ENCODE results near the gene GSN.

GSN gene

DNA sequence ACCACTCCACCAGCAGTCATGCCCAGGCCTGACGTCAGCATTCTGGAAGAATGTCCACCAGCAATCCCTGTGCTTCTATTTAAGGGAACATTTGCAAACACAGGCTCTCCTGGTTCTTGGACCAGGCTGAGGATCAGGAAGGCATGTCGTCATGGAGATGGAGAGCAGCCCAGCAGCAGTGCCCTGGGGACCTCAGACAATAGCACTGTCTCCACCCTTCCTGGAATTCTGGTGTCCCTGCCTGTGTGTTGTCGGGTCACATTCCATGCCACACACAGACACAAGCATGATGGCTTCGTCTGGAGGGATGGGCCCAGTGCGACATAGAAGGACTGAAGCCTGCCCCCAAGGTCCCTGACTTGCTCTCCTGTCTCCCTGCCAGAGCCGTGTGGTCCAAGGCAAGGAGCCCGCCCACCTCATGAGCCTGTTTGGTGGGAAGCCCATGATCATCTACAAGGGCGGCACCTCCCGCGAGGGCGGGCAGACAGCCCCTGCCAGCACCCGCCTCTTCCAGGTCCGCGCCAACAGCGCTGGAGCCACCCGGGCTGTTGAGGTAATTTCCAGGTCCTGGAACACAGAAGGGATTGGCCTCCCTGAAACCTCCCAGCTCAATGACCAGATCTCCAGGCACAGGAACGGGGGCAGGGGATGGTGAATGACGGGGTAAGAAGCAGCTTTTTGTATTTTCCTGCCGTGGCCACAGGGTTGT lies 58.3 kb downstream of the GSN start:
- DNase-seq: no peak

DNA sequence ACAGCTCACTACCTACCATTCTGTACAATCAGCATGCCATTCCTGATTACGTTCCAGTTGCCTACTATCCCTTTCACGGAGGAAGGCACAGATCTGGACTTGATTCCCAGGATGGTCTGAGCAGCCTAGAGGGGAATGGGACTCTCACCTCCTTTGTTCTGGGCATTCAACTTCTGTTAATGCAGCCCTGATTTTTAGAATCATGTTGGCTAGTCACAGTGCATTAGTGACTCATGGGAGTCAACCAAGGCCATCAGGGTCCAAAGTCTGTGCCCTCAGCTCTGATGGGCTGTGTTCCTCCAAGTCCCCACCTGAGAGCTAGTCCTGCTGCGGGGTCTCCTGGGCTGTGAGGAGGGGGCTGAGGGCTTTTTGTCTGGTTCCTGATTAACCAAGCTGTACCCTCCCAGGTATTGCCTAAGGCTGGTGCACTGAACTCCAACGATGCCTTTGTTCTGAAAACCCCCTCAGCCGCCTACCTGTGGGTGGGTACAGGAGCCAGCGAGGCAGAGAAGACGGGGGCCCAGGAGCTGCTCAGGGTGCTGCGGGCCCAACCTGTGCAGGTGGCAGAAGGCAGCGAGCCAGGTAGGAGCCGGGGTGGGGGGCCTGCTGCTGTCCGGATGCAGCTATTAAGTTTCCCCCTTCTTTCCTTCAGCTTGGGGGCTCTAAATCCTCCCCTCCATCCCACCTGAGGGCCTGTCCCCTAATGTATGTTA lies 59.1 kb downstream of the GSN start:
- no peak for DNase-seq

DNA sequence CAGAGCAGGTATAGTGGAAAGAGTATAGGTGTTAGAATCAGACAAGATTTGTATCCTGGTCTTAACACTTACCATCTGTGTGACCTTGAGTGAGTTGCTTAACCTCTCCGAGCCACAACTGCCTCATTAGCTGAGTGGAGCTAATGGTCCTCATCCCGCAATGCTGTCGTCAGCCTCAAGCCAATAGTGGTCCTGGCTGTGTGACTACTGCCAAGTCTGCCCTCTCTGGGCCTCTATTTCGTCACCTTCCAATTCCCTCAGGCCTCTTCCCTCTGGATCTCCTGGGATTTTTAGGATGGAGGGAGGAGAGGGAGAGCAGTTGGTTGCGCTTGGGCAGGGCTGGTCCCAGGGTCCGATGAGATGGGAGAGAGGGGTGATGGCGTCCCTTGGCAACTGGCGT lies 60.5 kb downstream of the GSN start:
- no peak for DNase-seq

DNA sequence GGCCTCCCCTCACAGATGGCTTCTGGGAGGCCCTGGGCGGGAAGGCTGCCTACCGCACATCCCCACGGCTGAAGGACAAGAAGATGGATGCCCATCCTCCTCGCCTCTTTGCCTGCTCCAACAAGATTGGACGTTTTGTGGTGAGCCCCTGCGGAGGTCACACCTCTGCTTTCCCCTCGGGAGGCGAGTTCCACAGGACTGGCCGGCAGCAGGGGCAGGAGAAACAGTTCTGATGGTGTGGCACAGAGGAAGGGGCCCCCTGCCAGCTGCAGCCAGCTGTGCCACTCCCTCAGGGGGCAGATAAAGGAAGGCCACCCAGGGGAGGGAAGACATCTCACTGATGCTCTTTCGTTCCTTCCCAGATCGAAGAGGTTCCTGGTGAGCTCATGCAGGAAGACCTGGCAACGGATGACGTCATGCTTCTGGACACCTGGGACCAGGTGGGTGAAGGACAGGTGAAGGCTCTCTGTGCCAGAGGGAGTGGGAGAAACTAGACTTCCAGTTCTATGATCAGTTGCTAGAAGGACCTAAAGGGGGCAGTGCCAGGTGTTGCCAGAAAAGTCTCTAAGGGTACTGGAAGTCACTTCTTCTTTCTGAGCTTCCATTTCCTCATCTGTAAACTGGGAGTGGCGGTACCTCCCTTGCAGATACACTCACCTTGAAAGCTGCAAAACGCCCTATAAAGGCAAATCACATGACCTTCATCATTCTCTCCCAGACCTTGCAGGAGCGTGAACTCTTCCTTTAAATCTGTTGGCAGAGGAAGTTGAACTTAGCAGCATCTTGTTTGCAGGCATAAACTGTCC lies 61.1 kb downstream of the GSN start:
- no peak for DNase-seq

DNA sequence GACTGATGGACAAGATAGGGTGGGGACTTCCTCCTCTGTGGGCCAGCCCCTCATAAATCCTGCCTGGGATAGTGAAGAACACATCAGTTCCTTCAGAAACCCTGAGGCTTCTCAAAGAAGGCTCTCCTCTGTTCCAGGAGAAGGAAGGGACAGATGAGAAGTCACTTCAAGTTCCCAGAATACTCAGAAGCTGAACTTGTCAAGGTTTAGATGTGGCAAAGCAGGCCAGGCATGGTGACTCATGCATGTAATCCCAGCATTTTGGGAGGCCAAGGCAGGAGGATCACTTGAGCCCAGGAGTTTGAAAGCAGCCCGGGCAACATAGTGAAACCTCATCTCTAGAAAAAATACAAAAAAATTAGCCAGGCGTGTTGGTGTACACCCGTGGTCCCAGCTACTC lies 63.6 kb downstream of the GSN start:
- no peak for DNase-seq

DNA sequence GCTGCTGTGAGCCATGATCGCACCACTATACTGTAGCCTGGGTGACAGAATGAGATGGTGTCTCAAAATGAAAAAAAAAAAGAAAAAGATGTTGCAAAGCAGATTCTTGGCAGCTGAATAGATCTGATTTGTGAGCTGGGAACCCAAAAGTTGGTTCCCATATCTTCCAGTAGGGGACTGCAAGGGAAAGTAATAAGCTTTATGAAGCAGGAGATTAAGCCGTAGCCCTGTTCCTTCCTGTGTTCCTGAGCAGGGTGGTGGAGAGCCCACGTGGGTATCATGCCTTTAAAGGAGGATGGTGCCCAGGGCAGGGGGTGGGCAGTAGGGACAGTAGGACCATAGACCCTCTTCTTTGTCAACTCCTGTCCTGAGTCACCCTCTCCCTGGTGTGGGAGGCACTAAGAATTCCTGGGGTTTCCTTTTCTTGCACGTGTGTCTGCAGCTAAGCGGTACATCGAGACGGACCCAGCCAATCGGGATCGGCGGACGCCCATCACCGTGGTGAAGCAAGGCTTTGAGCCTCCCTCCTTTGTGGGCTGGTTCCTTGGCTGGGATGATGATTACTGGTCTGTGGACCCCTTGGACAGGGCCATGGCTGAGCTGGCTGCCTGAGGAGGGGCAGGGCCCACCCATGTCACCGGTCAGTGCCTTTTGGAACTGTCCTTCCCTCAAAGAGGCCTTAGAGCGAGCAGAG lies 64.2 kb downstream of the GSN start:
- DNase-seq: no peak

DNA sequence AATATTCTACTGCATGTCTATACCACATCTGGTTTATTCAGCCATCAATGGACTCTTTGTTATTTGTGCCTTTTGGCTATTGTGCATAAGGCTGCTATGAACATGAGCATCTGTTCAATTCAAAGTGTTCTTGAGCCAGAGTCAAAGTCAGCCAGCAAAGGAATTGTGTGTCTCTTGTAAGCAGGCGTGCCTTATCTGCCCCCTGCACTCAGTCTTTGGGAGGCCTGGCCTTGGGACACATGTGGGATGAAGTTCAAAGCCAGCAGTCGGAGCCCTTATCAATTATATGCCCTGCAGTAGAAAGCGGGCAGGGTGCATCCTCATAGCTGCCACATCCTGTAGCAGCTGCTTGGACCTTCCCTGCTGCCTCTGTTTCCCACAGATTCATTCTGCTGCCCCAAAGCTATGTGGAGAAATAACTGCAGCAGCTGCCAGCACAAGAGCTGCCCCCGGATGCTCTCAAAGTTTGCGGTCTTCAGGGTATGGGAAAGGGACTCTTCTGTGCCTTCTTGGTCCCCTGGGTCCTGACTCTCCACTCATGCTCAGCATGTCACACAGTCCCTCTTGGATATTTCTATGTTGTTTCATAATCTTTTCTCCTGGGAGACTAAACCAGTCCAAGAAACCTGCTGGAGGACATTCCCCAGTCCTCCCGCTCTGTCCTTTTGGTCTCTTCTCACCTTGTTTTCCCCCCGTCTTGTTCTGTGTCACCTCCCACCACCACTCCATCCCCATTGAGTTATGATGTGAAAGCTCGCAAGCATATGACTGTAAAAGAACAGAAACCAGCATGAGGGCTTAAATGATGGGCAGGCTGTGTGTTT lies 66.2 kb downstream of the GSN start:
- DNase-seq: no peak

DNA sequence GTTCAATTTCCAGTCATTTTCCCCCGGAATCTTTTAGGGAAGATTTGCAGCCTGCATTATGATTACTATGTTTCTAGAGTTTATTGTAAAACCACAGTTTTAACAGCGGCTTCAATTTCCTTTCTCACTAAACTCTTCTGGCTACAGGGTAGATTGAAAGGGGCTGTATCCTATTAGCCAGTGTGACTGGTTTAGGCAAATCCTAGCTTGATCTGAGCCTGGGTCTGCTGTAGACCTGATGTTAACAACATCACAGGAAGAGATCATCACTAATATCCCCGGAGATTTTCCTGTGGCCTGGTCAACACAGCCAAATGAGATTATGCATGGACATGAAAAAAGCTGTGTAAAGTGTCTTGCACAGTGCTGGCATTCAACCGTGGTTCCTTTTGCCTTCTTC lies 68.7 kb downstream of the GSN start:
- DNase-seq: no peak

DNA sequence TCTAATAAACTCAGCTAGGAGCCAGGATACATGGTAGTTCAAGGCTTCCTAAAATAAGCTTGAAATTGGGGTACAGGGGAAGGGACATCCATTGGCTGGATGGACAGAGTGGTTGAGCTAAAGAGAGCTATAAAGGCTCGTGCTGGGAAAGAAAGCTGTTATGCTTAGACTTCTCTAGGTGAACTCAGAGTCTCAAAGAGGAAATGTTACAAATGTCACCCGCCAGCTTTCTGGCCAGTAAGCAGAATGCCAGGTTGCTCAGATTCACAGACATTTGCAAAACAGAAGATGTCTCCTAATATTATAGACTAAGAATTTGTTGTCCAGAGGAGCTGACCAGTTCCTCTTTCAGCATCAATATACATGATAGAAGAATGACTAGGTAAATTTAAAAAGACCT lies 71.5 kb downstream of the GSN start:
- no peak for DNase-seq

DNA sequence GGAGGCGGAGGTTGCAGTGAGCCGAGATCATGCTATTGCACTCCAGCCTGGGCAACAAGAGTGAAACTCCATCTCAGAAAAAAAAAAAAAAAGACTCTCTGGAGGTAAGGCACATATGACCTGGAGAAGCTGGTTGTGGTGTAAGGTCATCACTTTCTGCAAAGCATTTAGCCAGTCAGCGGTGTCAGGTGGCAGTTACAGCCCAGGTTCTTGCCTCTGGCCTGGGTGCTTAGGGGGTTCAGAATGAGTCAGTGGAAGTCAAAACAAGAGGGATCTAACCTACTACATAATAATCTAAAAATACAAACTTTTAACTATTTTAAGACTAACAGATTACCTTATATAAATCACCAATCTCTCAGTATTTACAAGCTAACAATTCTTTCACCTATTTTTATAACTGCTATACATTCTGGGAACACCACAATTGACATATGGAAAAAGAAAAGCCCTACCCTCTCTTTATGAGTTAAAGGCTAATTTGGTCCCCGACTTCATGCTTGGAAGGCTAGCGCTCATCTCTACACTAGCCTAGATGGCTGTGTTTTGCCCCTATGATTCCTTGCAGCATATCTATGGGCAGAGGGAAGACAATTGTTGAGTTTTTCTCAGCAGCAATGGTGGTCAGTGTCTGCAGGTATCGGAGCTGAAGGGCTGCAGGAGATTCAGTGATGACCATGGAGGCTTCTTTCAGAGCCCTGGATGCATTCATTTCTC lies 72.9 kb downstream of the GSN start:
- no peak for DNase-seq

DNA sequence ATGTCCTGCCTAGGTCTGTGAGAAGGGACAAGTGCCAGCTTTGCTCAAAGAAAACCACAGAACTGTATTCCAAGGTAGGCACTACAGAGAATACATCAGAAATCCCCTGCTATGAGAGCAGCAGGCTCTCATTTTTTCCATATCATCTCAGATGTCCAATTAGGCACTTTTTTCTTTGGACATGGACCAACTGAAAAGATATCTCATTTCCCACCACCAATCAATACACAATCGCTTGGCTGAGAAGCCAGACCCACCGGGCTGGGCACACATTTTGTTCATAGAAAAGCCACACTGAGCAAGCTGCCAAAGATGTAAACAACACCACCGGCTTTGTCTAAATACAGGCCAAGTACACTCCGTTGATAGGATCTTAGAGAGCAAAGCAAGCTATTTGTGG lies 76.2 kb downstream of the GSN start:
- DNase-seq: no peak

DNA sequence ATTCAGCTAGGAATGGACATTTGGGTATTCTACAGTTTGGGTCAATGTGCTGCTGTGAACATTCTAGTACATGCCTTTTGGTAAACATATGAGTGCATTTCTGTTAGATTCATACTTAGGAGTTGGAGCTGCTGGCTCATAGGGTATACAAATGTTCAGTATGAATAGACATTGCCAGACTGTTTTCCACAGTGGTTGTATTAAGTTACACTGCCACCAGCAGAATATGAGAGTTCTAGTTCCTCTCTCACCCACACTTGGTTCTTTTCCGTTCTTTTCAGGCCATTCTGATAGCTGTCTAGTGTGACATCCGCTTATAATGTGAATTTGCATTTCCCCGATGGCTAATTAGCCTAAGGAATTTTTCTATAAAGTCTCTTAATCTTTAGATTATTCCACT lies 77.1 kb downstream of the GSN start:
- DNase-seq: no peak

DNA sequence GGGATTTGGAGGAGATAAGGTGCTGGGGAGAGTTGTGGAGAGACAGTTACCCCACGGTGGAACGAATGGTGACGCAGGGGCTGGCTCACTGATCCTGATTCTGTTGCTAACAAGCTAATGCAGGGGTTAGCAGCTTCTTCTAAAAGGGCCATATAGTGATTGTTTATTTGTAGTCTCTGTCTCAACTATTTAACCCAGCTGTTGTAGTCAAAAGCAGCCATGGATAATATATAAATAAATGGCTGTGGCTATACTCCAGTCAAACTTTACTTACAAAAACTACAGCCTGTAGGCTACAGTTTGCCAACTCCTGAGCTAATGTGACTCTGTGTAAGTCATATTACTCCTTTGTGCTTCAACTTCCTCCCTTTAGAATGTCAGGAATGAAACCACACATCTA lies 80.3 kb downstream of the GSN start:
- no peak for DNase-seq

DNA sequence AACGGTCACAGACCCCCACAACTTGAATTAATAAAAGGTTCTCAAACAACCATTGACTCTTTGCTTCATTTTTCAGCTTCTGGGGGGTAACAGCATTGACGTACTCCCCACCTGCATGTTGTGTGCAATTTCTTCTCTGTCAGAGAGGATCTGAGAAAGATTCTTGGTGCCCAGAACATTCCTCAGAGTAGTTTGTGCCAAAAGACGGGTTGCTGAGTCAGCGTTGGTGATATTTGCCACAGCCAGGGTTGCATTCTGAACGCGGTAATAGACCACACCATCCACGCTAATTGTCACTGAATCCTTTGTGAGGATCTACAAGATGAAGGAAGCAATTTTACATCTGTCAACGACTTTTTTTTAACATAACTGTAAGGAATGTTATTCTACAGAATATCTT lies 81.0 kb downstream of the GSN start:
- DNase-seq: no peak

DNA sequence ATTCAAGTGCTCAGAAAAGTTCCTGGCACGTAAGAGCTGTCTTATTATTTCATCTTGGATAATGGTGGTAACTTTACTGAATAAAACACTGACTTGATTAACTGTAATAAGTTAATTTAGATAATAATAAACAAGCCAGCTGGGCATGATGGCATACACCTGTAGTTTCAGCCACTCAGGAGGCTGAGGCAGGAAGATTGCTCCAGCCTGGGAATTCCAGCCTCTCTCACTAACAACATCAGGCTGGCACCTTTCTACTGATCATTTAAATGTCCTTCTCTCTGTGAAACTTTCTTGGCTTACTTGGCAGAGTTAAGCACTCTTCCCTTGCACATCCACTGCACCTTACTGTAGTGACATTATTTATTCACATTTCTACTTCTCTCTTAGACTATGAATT lies 82.1 kb downstream of the GSN start:
- no peak for DNase-seq

DNA sequence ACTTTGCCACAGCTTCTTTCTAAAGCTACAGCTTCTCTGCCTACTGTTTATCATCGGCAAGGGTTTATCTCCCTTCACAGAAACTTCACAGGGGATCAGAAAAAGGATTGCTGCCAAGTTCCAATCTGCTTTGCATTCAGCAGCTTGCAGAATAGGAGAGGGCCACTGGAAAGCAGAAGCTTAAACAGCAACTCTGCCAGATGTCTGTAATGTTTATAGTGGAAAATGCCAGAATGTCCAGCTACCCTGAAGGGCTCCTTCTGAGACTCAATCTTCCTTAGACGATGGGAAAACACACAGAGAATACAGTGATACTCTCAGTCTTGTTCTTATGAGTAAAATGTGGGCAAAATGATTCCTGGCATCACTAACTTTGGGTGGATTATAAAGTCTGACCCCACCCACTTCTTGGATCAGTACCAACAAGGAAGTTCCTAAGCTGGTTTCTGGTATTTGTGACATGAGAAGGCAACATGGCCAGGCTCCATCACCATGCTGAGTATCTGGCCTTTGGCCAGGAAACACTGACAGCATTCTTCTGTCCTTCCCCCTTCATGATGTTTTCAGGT lies 83.1 kb downstream of the GSN start:
- DNase-seq: no peak

DNA sequence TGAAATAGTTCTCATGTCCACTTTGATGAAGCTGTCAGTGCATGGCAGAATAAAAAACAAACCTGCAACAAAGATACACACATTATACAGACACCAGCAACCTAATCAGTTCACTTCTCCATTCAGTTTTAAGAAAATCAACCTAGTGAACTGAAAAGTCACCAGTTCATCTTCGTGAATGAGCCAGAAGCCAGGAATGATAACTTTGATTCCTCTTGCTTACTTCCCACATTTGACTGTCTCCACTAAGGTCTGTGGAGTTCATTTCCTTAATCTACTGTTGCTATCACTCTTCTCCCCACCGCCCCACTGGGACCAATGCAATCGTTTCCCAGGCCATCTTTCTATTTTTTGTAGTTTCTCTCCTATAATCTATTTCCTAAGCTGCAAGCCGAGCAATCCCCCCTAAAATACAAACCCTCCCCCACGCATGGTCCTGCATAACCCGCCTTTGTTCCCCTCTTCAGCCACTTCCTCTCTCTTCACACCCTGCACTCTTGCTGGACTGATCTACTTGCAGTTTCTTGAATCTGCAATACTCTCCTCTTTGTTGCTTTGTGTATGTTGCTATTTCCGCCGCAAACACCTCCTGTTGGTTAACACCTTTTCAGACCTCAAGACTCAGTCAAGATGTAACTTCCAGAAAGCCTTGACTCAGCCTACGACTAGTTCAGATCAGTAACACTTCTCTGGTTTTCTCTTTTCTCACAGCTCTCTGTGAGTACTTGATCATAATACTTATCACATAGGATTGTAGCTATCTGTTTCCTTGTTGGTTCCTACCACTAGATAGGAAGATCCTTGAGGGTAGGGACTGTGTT lies 85.5 kb downstream of the GSN start:
- DNase-seq: peak; percentile 32

DNA sequence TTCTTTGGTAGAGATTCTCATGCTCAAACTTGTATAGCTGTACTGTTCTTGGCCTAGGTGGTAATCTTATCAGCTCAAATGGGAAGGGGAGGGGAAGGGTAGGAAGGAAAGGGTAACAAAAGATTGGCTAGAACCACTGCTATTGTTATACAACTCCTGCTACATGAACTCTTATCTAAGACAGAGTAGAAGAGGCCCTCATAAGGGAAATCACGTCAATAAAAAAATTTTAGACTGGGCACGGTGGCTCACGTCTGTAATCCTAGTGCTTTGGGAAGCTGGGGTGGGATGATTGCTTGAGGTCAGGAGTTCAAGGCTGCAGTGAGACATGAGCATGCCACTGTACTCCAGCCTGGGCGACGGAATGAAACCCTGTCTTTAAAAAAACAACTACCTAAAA lies 86.2 kb downstream of the GSN start:
- no peak for DNase-seq

DNA sequence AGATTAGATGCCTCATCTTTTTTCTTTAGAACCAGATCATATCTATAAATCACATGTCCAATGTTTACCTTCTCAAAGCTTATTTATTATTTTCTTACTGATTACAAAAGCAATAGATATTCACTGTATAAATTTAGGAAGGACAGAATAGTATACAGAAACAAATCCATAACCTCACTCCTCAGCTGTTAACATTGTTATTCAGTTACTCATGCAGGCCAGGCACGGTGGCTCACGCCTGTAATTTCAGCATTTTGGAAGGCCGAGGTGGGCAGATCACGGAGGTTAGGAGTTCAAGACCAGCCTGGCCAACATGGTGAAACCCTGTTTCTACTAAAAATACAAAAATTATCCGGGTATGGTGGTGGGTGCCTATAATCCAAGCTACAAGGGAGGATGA lies 86.8 kb downstream of the GSN start:
- no peak for DNase-seq

DNA sequence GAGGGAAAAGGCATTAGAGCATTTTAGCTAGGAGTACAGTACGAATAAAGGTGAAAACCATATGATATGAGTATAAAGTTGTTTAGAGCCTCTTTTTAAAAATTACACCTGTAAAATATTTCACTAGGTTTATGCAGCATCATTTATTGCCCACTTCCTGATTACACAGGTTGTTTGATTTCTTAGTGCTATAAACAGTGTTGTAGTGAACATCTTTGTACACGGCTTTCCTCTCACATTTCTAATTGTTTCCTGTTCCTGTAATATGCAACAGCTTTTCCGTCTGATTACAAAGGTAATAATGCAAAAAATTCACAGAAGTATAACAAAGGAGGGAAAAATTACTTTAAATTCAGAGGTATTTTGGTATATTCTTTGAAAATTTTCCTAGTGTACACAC lies 89.0 kb downstream of the GSN start:
- no peak for DNase-seq

DNA sequence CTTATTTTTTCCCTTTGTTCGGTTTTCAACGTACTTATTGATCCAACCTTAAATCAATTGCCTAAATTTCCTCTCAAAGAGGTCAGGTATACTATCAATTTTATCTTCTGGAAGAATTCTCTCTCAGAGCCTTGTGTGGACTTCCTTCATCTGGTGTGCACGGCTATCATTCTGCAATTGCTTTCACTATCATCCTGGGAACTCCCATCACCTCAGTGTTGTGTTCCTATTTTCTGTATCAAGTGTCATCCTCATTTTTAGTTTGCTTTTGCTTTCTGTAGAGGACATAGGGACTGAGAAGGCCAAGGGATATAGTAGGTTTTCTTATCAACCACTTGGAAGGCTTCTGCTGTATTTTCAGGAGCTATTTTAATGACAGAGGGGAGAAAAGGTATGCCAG lies 90.8 kb downstream of the GSN start:
- no peak for DNase-seq
